Sigmoid colon (tissue), 4 donors: Measurements from ENCODE around the gene DPF3.

ENCODE experiments used
- CTCF ChIP-seq, 4 experiments: fragments of 450-650 bp in 3 of 4; fragments of 200-600 bp in 1 of 4; IDR thresholded peaks; one replicate each; pipeline ENCODE4 v1.5.1; 2016 to 2019; ENCODE audit warnings: antibody characterized with exemption in 4 of 4, mild to moderate bottlenecking in 3 of 4, moderate library complexity in 2 of 4
- EP300 ChIP-seq, 4 donors: sonication (generic); formaldehyde crosslinking; IDR thresholded peaks; one replicate each; pipeline ENCODE4 v1.6.1; 2017; ENCODE audit warnings: antibody characterized with exemption in 4 of 4
- POLR2A ChIP-seq, 2 donors: fragments of 450-650 bp; IDR thresholded peaks; one replicate each; pipeline ENCODE4 v1.6.1; 2016; ENCODE audit warnings: antibody characterized with exemption in 2 of 2, mild to moderate bottlenecking in 2 of 2, moderate library complexity in 2 of 2

GRCh38 chr14:72609205-72609916 is 284.5 kb downstream of the DPF3 start:
- TF ChIP-seq CTCF (IDR thresholded peaks at IDR 0.05) (no peak), POLR2A (IDR thresholded peaks at IDR 0.05) (no peak), EP300 (IDR thresholded peaks at IDR 0.05) (no peak)
